GM21360 (cell line): ENCODE measurements around the gene TLE1.
A peak's percentile ranks its signal among the peaks of the same experiment; 100 is the strongest.

ENCODE experiments used
- ATAC-seq: cut with Tn5 transposase; IDR thresholded peaks from one replicate; pipeline ENCODE4 v1.9.1; 2021; ENCODE audit warnings: mild to moderate bottlenecking, moderate library complexity; ENCODE audit not compliant: unreplicated experiment

The TLE1 gene

DNA sequence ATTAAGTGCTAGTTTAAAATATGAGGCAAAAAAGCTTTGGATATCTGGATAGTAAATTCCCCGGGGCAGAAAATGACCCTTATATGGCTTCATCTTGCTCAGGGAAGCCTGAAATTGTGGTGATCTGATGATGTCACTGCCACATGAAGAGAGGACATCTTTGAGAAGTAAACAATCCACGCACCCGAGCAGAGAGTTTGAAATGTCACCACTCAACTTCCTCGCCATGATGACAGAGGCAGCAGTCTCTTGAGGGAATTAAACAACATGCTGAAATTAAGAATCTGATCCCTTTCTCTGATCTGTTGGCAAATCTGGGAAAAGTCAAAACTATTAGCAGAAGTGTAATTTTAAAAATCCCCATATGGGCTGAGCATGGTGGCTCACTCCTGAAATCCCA is 110.0 kb downstream of the TLE1 start:
- ATAC-seq: no peak

DNA sequence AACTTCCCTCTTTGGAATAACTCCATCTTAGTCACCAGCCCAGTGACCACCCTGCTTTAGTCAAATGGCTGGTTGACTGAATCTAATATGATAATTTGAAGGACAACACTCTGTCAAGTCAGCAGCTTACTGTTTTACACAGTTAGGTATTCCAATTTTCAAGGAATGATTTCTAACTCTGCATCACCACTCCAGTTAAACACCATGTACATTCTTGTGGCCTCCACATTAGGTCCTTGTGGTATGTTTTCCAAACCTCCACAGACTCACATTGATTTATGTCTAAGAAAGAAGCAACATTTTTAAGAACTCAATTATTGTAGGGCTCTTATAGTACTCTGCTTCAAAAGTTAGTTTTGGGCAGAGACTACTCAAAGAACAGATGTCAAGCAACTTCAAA is 110.7 kb downstream of the TLE1 start:
- ATAC-seq: no peak

DNA sequence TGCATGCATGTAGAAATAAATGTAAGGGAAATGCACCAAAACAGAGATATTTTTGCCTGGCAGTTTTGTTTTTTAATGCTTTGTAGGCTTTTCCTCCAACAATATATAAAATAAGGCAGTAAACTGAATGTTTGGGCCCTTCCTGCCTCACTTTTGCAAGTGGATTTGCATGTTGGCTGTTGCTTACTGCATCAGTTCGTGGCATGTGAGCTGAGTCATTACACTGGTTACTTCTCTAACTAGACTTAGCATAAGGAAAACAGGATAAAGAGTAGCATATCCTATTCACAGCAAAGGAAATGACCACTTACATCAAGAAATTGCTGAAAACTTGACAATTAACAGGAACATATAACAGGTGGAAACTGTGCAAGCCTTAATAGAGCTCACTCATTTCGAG is 113.4 kb downstream of the TLE1 start:
- ATAC-seq: no peak

DNA sequence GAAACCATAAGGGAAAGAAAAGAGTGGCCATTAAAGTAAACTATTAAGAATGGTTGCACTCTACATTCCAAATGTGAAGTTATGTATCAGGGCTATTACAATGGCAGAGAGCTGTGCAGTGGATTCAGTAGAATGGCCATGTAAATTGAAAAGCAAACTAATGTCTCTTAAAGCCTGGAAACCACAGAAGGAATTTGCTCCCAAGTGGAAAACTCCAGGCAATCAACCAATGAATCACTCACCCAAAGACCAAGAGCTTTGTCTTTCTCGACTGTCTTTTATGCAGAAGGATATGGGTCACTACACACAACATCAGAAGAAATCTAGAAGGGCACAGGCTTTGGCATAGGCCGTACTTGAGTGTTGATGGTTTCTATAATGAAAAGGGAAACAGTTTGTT is 114.9 kb downstream of the TLE1 start:
- ATAC-seq: no peak

DNA sequence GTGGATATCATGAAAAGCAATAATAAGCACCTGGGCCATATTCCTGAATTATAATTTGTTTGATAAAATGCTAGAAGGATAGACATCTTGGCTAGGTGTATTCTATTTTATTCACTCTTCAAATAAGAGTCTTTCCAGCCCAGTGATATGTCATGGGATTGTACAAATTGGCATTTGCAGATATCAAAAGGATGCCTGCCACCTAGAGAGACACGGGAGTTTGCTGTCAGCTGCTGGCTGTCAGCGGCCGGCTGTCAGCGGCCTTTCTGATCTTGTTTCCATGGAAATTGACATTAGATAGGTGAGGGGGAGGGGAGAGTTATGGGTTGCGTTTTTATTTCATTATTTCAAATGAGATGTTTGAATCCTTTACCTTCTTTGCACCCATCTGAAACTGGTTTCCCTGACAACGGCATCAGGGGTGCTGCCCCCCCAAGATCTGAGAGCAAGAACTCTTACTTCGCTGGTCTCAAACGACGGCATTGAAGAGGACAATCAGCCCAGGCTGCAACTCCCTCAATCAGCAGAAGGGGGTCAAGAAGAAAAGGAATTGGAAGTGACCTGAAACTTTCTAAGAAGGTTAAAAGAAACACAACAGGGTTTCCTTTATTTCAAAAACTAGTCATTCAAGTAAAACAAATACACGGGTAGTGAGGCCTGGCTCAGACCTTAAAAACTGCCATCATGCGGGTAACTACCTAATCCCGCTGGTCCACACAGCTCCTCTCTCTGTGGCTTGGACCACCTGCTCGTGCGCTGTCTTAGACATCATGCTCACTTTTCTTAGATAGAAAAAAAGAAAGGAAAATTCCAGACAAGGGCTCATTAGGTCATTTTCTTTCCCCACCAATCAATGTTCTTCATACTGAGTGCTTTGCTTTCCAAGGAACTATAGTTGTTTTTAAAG is 115.7 kb downstream of the TLE1 start:
- no peak for ATAC-seq

DNA sequence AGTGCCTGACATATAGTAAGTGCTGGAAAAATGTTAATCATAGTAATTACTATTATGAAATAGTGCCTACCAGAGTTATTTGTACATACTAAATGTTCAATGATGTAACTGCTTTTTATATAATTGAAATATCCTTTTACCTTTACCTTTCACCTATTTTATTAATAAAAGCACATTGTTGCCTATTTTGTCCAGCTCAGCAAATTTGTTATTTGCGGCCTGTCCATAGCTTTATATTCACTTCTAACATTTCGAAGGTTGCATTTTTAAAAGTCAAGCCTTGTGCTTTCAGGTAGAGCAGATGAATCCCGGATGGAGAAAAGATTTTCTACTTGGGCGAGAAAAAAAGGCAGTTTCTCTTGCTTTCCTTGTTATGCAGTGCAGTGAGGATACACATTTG is 119.3 kb downstream of the TLE1 start:
- ATAC-seq: no peak

DNA sequence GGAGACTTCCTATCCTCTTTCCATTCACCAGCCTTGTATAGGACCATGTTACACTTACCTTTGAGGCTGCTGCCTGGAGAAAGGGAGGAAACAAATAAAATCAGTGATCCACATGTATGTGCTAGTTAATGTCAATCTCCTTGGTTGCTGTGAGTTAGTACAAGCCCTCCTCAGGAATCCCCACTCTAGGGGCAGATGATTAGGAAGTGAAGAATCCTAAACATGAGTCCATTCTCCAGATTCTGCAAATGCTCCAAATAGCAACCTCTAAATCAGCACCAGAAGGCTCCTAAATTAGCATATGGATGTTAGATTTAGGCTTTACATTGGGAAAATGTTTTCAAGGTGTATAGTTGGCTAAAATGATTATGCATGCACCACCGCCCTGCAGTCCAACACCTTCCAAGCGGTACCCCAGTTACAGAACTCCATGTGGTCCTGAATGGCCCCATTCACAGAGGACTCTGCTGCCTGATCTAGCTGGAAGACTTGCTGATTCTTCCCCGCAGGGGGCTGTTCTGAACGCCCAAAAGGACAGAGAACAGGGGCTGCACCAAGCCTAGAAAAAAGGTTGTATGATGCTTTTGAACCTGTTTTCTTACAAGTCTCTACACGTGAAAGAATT is 123.2 kb downstream of the TLE1 start:
- no peak for ATAC-seq

DNA sequence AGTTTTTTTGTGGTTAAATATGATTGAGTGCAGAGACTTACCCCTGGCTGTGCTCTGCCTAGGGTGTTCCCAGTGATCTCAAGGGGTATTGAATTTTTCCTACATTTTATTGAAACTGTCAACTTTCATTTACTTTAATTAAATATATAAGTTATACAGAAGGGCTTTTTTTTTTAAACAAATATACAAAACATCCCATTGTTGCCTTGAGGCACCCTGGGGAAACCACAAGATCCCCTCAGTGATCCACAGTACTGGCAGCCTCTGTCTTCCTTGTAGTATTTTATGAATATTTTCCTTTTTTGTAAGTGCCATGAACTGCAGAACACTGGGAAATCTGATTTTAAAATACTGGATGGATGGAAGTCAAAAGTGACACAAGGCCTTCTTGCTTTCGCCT is 123.7 kb downstream of the TLE1 start:
- no peak for ATAC-seq

DNA sequence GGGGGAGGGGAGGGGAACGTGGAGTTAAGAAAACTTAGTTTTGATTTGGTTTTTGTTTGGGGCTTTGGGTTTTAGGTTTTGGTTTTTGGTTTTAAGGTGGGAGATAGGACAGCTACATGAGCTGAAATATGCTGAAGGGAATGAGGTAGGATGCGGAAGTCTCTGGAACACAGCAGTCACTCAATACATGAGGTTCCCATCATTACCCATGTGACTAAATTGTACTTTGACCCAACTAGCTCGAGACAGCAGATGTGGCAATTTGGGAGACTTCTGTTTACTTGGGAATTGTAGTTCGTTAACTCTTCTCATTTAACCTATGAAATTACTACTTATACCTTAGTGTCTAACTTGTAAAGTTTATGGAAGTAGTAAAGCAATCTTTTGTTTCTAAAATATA is 124.2 kb downstream of the TLE1 start:
- no peak for ATAC-seq

DNA sequence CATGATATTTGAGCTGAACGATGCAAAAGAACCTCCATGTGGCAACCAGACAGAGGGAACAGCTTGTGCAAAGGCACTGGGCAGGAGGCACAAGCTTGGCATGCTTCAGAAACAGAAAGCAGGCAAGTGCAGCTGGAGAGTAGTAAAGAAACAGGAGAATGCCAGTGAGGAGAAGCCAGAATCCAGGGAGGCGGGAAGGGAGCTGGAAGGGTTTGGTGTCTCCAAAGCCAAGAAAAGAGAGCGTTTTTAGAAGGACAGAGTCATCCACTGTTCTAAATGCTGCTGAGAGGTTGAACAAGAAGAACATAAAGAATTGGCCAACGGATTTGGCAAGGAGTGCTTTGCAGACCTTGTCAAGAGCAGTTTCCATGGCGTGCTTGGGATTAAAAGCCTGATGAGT is 124.7 kb downstream of the TLE1 start:
- ATAC-seq: no peak

DNA sequence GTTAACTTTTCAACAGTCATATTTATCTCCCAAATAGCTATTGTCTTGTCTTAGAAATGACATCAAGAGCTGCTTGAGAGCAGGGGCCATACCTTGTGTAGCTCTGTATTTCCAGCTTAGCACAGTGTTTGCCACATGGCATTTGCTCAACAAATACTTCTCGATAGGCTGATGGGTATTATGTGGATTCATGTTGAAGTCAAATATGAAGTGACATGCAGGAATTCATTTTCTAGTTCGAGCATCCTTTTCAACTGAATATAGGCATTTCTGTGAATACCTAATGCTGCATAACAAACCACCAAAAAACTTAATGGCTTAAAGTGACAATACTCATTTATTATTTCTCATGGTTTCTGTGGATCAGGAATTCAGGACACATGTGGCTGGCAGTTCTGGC is 125.6 kb downstream of the TLE1 start:
- ATAC-seq: no peak

DNA sequence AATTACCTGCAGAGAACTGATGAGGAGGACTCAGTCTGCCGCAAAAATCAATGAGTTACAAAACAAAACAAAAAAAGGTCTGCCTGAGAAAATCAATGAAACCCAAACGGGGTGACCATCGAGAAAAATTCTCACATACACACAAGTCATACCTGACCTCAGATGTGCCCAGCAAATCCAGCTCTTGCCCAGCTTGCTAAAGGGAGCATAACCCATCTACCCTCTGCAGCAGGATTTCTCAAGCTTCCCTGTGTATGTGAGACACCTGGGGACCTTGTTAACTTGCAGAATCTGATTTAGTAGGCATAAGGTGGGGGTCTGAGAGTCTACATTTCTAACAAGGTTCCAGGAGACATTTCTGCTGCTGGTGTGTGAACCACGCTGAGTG is 126.3 kb downstream of the TLE1 start:
- no peak for ATAC-seq

DNA sequence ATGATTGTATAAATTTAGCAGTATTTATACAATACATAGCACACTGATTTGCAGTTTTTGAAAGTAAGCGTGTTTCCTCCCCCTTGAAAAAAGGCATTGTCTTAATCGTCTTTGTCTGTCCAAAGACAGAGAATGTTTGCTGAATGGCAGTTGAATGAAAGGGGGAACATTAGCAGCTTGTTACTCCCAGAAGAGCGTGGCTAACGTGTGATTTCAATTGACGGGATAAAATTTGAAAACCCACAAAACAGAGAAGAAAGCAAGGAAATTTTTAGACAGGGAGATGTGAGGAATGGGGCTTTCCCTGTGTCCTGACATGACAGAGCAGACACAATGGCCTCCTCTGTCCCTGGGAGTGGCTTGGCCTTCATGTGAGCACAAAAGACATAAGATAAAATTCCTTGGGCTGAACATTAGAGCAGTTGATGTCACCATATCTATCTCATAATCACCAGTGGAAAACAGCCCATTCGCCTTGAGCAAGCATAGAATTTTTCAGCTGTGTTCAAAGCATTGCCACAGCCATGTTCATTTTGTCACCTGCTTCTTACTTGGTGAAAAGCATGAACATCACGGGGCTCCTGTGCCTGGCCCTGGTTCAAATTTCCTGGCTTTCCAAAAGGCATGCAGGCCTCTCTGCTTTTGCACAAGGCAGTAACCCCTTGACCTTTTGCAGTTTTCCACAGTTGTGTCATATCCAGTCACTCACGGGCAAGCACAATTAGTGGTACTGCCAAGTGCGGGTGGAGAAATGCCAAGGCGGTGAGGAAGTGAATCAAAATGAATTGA is 126.9 kb downstream of the TLE1 start:
- no peak for ATAC-seq

DNA sequence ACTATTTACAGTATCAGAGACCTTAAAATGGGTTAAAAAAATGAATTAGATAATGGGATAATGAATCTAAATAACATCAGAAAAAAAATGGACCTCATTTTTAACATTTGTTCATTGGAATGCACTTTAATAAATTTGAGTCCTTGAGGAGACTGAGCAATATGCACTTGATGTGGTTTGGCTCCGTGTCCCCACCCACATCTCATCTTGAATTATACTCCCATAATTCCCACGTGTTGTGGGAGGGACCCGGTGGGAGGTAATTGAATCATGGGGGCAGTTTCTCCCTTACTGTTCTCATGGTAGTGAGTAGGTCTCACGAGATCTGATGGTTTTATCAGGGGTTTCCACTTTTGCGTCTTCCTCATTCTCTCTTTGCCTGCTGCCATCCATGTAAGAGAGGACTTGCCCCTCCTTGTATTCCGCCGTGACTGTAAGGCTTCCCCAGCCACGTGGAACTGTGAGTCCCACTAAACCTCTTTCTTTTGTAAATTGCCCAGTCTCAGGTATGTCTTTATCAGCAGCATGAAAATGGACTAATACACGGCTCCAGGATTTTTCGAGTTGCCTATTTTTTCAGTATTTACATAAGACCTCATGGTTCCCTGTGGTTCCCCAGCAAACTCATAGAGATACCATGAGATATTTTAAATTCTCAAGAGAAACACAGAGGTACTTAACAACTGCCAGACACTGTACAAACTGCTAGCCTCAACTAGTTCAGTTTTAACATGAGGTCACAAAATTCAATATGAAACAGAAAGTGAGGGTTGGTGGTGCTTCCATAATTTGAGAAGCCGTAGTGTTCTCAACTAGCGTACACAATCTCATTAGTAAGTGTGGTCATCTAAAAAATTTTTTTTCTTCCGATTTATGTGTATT is 128.3 kb downstream of the TLE1 start:
- ATAC-seq: peak; percentile 54

DNA sequence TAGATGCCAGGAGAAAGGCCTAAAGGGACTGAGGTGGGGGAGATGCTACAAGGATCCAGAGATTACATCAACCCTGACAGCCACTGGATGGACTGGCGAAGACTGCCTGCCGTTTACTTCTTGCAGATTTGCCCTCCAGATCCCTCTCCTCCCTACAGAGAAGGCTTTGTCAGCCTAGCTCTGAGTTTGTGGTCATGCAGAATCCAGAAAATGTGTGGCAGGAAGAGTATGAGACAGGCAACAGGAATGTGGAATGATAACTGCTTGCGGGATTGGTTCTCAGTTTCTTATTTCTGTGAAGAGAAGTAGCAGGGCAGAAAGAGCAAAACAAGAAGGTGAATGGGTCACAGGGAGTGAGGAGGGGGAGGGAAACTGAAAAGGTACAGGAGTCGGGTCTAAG is 129.6 kb downstream of the TLE1 start:
- ATAC-seq: no peak

DNA sequence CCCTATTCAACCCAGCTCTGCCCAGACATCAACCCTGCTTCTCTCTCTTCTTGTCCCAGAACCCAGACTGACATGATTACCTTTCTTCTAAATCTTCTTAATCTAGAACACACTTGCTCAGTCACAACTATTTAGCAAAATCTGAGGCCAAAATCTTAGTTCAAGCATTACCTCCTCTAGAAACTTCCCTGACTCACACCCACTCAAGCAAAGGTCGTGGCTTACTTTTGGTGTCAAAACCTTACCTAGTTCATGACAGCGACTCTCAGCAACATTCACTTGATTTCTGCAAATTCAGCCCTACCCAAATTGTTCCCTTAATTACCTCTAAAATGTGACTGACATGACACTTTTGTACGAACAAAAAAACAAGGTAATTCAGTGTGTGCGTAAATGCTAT is 130.2 kb downstream of the TLE1 start:
- ATAC-seq: no peak

DNA sequence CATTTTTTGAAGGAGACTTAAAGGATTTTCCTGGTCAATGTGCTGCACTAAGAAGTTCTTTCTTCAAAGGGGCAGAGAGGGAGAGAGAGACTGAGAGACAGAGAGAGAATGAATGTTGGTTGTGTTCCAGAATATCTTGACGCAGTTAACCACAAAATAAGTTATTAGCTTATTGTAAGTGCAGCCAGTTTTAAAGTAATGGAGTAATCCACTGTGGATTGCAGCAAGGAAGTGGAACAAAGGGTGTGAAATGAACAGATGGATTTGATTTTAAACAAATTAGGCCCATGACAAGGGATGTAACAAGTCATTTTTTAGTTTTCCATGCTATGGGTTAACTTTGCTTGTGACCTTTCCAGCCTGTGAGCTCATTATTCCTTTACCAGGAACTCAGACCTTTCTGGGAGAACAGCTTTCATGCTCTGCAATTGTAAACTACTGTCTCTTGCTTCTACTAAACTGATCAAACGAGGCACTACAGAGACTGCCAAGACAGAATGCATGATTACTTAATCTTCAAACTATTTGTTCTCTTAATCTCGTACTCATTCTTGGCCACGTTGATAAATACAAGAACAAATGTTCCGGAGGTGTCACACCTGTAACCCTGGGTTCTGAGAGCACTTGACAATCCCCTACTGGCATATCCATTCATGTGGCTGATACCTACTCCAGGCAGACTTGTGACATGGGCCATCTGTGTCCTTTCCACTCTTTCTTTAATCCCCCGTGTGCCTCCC is 131.1 kb downstream of the TLE1 start:
- no peak for ATAC-seq

DNA sequence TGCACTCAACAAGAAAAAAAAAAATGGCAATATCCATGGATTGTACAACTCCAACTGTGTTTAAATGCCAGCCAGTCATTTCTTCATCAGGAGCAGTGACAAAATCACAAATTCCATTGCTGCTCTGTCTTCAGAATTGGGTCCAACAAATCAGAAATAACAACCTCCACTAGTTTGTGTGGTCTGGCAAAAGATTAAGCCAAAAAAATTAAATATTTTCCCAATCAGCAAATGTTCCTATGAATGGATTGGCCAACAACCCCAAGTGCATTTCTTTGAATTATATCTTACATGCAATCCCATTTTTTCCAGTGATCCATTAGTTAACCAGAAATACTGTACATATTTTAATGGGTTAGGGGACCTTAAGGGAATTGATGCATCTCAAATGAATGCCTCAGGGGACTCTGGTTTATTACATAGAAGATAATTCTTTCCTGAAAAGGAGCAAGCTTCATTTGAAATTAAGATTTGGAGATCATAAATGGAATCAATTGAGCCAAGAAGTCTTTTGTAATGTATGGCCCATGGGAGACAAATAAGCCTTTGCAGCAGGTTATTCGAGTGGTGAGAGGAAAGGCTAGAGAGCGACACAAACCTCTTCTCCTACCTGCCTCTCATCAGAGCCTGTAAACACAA is 131.8 kb downstream of the TLE1 start:
- no peak for ATAC-seq

DNA sequence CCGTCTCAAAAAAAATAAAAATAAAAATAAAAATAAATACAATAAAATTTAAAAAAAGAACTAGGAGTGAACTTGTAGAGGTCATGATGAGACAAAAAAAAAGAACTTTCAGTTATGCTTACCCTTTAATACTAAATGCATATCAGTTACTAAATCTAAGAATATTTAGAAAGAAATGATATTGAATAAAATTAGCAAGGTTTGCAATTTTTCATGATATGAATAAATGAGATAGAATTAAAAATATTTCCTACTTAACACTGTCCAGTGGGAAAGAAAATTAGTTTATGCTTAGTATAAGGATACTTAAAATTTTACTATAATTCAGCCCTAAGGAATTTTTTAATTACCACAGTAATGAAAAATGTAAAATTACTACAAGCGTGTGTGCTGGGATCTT is 132.4 kb downstream of the TLE1 start:
- no peak for ATAC-seq

DNA sequence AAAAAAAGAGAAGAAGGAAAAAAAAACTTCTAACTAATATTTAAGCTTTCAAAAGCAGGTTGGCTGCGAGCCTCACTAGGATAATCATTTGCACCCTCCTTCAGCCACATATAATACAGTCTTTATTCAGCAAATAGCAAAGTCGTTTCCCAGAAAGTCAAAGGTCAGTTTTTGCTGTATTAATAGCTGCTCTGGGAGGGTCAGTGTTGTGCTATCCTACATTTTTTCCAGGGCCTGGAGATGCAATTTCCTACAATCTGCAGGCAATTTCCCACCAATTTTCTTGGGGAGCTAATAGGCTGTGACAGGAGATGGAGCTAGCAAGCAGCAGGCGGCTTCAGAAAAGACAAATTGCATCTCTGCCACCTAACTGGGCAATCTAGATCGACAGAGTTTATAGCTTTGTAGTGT is 136.8 kb downstream of the TLE1 start:
- no peak for ATAC-seq
